Astrocyte (in vitro differentiated cells and primary cell): ENCODE measurements around the gene DMGDH. TPM values are rescaled to one million over a fixed set of nuclear protein-coding genes. Genes with fewer than 3 reads are reported as not detected.

ENCODE experiments used
- DNase-seq: peaks from one replicate; pipeline ENCODE4 v3.0.0-alpha.2; 2010; ENCODE audit warnings: low read depth
- FAIRE-seq: peaks from 2 replicates; lab custom pipeline; 2011; peaks lifted over from hg19 to GRCh38; lab: Jason Lieb, UNC
- H2AFZ ChIP-seq: 2 replicates; pipeline ENCODE4 v1.6.0; 2012; ENCODE audit warnings: low read depth, low read length, inconsistent platforms
- H3K27ac ChIP-seq: 2 replicates; pipeline ENCODE4 v1.5.1; 2011; ENCODE audit warnings: low read depth, low read length, inconsistent platforms
- H3K27me3 ChIP-seq: 2 replicates; pipeline ENCODE4 v1.6.0; 2011; ENCODE audit warnings: low read length, inconsistent platforms; ENCODE audit not compliant: insufficient read depth
- H3K36me3 ChIP-seq: 2 replicates; pipeline ENCODE4 v1.5.1; 2011; ENCODE audit warnings: low read length, inconsistent platforms; ENCODE audit not compliant: insufficient read depth
- H3K4me1 ChIP-seq: 2 replicates; pipeline ENCODE4 v1.5.1; 2011; ENCODE audit warnings: low read length, inconsistent platforms; ENCODE audit not compliant: insufficient read depth
- H3K4me2 ChIP-seq: 2 replicates; pipeline ENCODE4 v1.6.0; 2012; ENCODE audit warnings: low read length, inconsistent platforms
- H3K4me3 ChIP-seq: 2 replicates; pipeline ENCODE4 v1.5.1; 2011; ENCODE audit warnings: low read depth, mild to moderate bottlenecking, low read length, inconsistent platforms; ENCODE audit not compliant: insufficient read depth
- H3K79me2 ChIP-seq: 2 replicates; pipeline ENCODE4 v1.6.0; 2012; ENCODE audit warnings: mild to moderate bottlenecking, low read length, inconsistent platforms; ENCODE audit not compliant: insufficient read depth
- H3K9ac ChIP-seq: 2 replicates; pipeline ENCODE4 v1.6.0; 2012; ENCODE audit warnings: mild to moderate bottlenecking, low read length, inconsistent platforms
- H3K9me3 ChIP-seq: 2 replicates; pipeline ENCODE4 v1.5.1; 2012; ENCODE audit warnings: low read depth, mild to moderate bottlenecking, low read length, inconsistent platforms; ENCODE audit not compliant: insufficient read depth
- H4K20me1 ChIP-seq: 2 replicates; pipeline ENCODE4 v1.6.0; 2012; ENCODE audit warnings: low read length, inconsistent platforms; ENCODE audit not compliant: insufficient read depth
- H3K27ac Mint-ChIP-seq: one replicate; pipeline ENCODE4 v1.8.0; 2021; ENCODE audit warnings: mild to moderate bottlenecking, mixed read lengths; ENCODE audit not compliant: unreplicated experiment
- H3K27me3 Mint-ChIP-seq: one replicate; pipeline ENCODE4 v1.8.0; 2021; ENCODE audit warnings: low read depth, mixed read lengths; ENCODE audit not compliant: unreplicated experiment
- H3K36me3 Mint-ChIP-seq: one replicate; pipeline ENCODE4 v1.8.0; 2021; ENCODE audit warnings: low read depth, mixed read lengths; ENCODE audit not compliant: unreplicated experiment
- H3K4me1 Mint-ChIP-seq: one replicate; pipeline ENCODE4 v1.8.0; 2021; ENCODE audit warnings: low read depth, mixed read lengths; ENCODE audit not compliant: unreplicated experiment
- H3K4me3 Mint-ChIP-seq: one replicate; pipeline ENCODE4 v1.8.0; 2021; ENCODE audit warnings: mild to moderate bottlenecking, moderate library complexity, mixed read lengths; ENCODE audit not compliant: unreplicated experiment
- H3K9me3 Mint-ChIP-seq: one replicate; pipeline ENCODE4 v1.8.0; 2021; ENCODE audit warnings: mild to moderate bottlenecking, mixed read lengths; ENCODE audit not compliant: unreplicated experiment
- CTCF ChIP-seq: IDR thresholded peaks from 2 replicates; pipeline ENCODE4 v1.5.1; 2011; ENCODE audit warnings: low read depth, mild to moderate bottlenecking, inconsistent platforms, low read length, moderate library complexity; ENCODE audit not compliant: insufficient read depth
- EZH2 ChIP-seq: IDR thresholded peaks from 2 replicates; pipeline ENCODE4 v1.6.1; 2012; ENCODE audit warnings: mild to moderate bottlenecking, low read length, inconsistent platforms; ENCODE audit not compliant: insufficient read depth
- total RNA-seq: library from RNA; stranded (reverse); gene quantifications from 2 replicates; pipeline ENCODE4 v1.2.1, GENCODE V29; 2021

DMGDH gene
- total RNA-seq, 1 donor from 2014 or later = not detected

DNA sequence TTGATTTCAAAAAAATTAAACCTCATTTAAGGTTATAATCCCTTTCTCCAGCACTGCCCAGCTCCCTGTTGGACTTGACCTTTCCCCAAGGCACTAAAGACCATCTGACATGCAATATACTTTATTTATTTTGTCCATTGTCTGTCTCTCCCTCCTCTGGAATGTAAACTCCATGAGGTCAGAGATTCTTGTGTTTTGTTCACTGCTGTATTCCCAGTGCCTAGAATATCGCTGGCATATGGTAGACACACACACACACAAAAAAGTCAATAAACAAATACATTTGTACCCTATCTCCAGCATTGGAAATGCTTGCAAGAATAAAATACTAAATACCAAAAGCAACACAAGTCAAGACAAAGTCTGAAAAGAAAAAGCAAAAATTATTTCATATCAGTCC, 67.1 kb downstream of the DMGDH start:
- Mint-ChIP-seq H3K4me1 (no peaks in the 10 kb centered on the region), H3K27me3 (no peaks in the 10 kb centered on the region), H3K4me3 (no peak overlapping the region), H3K27ac (no peak overlapping the region), H3K36me3 (no peaks in the 10 kb centered on the region), H3K9me3 (no peaks in the 10 kb centered on the region)
- DNase-seq (no peak), FAIRE-seq (no peak)
- no peak overlapping the region for H2AFZ ChIP-seq
- no peaks in the 10 kb centered on the region for H4K20me1 ChIP-seq
- H3K9me3 ChIP-seq = no peaks in the 10 kb centered on the region
- no peak overlapping the region for H3K27ac ChIP-seq
- no peaks in the 10 kb centered on the region for H3K27me3 ChIP-seq
- no peak overlapping the region for H3K4me2 ChIP-seq
- H3K4me3 ChIP-seq = no peak overlapping the region
- TF ChIP-seq EZH2 (no peak), CTCF (no peak)
- H3K79me2 ChIP-seq = no peaks in the 10 kb centered on the region
- peaks cover 3% of the 10 kb centered on the region for H3K4me1 ChIP-seq
- H3K36me3 ChIP-seq = no peaks in the 10 kb centered on the region
- H3K9ac ChIP-seq = no peak overlapping the region

DNA sequence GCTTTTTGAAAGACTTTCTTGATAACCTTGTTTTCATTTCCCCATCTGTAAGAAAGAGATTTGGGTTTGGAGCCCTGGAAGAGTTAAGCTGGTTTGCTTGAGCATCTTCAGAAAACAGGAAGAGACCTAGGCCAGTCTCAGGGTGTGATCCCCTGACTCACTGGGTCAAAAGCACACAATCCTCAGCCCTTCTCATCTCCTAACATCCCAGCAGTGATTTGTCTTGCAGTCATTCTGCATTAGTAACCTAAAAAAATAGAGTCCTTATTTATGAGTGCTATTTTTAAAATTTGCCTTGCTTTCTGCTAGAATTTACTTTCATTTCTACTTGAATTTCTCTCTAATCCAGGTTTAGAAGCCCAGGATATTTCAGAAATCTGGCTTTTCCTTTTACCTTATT, 68.0 kb downstream of the DMGDH start:
- no peaks in the 10 kb centered on the region for H3K27me3 Mint-ChIP-seq
- no peak overlapping the region for H3K27ac Mint-ChIP-seq
- Histone ChIP-seq H3K9ac (no peak overlapping the region), H3K9me3 (no peaks in the 10 kb centered on the region), H4K20me1 (no peaks in the 10 kb centered on the region), H3K4me3 (no peak overlapping the region), H3K27ac (no peak overlapping the region), H3K79me2 (no peaks in the 10 kb centered on the region), H3K36me3 (no peaks in the 10 kb centered on the region), H3K4me1 (peaks cover 3% of the 10 kb centered on the region), H3K27me3 (no peaks in the 10 kb centered on the region), H3K4me2 (peak overlapping the region; percentile 15), H2AFZ (no peak overlapping the region)
- no peak for TF ChIP-seq EZH2
- no peak for TF ChIP-seq CTCF
- H3K36me3 Mint-ChIP-seq = no peaks in the 10 kb centered on the region
- no peak for DNase-seq
- no peaks in the 10 kb centered on the region for H3K9me3 Mint-ChIP-seq
- FAIRE-seq = no peak
- no peak overlapping the region for H3K4me3 Mint-ChIP-seq
- H3K4me1 Mint-ChIP-seq = no peaks in the 10 kb centered on the region

DNA sequence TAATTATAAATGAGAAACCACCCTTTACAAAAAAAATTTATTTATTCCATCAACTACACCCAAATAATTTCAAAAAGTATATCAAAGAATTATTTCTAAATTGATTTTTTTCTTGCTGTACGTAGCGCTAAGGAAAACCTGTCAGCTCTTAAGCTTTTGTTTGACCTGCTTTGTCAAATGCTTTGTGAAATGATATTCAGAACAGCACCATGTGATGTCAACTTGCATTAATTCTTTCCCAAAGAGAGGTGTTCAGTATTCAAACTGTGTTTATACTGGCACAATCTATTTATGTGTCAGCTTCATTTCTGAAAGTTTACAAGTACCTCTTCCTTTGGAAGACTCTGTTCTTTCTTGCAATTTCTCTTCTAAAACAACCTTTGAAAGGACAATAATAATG, 72.4 kb downstream of the DMGDH start:
- Histone ChIP-seq H3K9ac (no peak overlapping the region), H3K79me2 (no peaks in the 10 kb centered on the region), H3K27ac (no peak overlapping the region), H3K36me3 (no peaks in the 10 kb centered on the region), H3K9me3 (no peaks in the 10 kb centered on the region), H2AFZ (no peak overlapping the region), H4K20me1 (no peaks in the 10 kb centered on the region), H3K4me2 (no peak overlapping the region), H3K4me1 (peaks cover under 1% of the 10 kb centered on the region), H3K4me3 (no peak overlapping the region), H3K27me3 (no peaks in the 10 kb centered on the region)
- Mint-ChIP-seq H3K27me3 (no peaks in the 10 kb centered on the region), H3K36me3 (no peaks in the 10 kb centered on the region), H3K4me3 (no peak overlapping the region), H3K4me1 (no peaks in the 10 kb centered on the region), H3K27ac (no peak overlapping the region), H3K9me3 (no peaks in the 10 kb centered on the region)
- no peak for TF ChIP-seq CTCF
- no peak for TF ChIP-seq EZH2
- no peak for DNase-seq
- no peak for FAIRE-seq
